Natural killer cell treated with Interleukin-12 subunit alpha and Interleukin-12 subunit beta and Interleukin-15 and Interleukin-18, amount 100 ng/mL, for 72 hours (primary cell): ENCODE measurements around the gene JAKMIP1. TPM values are rescaled to one million over a fixed set of nuclear protein-coding genes. Genes with fewer than 3 reads are reported as not detected.
A peak's percentile ranks its signal among the peaks of the same experiment; 100 is the strongest.

Experiments
- ATAC-seq, 2 donors: fragments of 150-1000 bp; cut with Tn5 transposase in 1 of 2; sonication (Bioruptor Pico), chemical (Tn5 transposase) in 1 of 2; 2 replicates each; pipeline ENCODE4 v1.10.0; 2021
- DNase-seq: peaks from one replicate; pipeline ENCODE4 v3.0.0; 2022; ENCODE audit warnings: low spot score
- H3K27ac Mint-ChIP-seq, 2 donors: 1 replicate in 1 of 2; 2 replicates in 1 of 2; pipeline ENCODE4 v1.8.0; 2022; ENCODE audit warnings: mixed read lengths in 2 of 2, mild to moderate bottlenecking in 1 of 2, moderate library complexity in 1 of 2
- H3K27me3 Mint-ChIP-seq, 2 donors: 1 replicate in 1 of 2; 2 replicates in 1 of 2; pipeline ENCODE4 v1.8.0; 2022; ENCODE audit warnings: mixed read lengths in 2 of 2
- H3K36me3 Mint-ChIP-seq: one replicate; pipeline ENCODE4 v1.8.0; 2022; ENCODE audit warnings: mixed read lengths
- H3K4me1 Mint-ChIP-seq, 2 donors: 1 replicate in 1 of 2; 2 replicates in 1 of 2; pipeline ENCODE4 v1.8.0; 2022; ENCODE audit warnings: low read depth in 2 of 2, mixed read lengths in 2 of 2, mild to moderate bottlenecking in 1 of 2
- H3K4me3 Mint-ChIP-seq: one replicate; pipeline ENCODE4 v1.8.0; 2022; ENCODE audit warnings: mixed read lengths
- H3K9me3 Mint-ChIP-seq: 2 replicates; pipeline ENCODE4 v1.8.0; 2022; ENCODE audit warnings: mixed read lengths
- total RNA-seq, 2 donors: library from RNA; stranded (reverse); gene quantifications; one replicate each; pipeline ENCODE4 v1.2.3, GENCODE V29; 2022

Gene JAKMIP1
- total RNA-seq, 2 donors from 2014 or later = 16.3 to 66.7 TPM

DNA sequence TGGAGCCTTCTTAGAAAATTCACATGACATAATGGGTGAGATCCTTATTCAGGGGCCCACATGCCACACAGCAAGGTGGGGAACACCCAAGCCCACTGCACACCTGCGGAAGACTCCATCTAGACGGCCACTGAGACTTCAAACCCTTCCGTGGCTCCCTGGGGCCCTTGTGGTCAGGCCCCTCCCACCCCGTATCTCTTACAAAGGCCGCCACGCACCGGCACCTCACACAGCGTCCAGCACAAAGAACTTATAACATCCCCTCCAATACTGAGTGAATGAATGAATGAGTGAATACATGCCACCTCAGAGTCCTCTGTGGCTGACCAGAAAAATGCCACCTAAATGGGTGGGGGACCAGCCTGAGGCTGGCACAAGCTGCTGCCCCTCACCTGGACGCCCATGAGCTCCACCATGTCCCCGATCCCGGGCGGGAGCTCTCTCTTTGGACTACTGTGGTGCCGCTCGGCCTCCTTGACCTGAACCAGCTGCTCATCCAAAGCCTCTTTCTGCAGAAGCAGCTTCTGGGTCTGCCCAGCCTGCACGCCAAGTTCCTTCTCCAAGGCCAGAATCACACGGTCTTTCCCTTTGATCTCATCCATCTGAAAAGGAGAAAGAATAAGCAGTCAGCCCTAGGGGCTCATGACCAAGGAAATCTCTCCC is 115.2 kb downstream of the JAKMIP1 start:
- peaks cover 7% of the 10 kb centered on the region for H3K36me3 Mint-ChIP-seq
- H3K27me3 Mint-ChIP-seq = peaks cover 0 to 4% of the 10 kb centered on the region in 2 donors
- peaks cover 0 to 3% of the 10 kb centered on the region in 2 donors for H3K4me1 Mint-ChIP-seq
- no peak overlapping the region for H3K4me3 Mint-ChIP-seq
- H3K27ac Mint-ChIP-seq = no peak overlapping the region
- ATAC-seq (no peak), DNase-seq (no peak)
- no peaks in the 10 kb centered on the region for H3K9me3 Mint-ChIP-seq

GRCh38 chr4:6079965-6080364 is 120.4 kb downstream of the JAKMIP1 start:
- no peak overlapping the region for H3K27ac Mint-ChIP-seq
- peaks cover 0 to 3% of the 10 kb centered on the region in 2 donors for H3K4me1 Mint-ChIP-seq
- no peak for ATAC-seq
- DNase-seq = no peak
- no peaks in the 10 kb centered on the region for H3K9me3 Mint-ChIP-seq
- H3K36me3 Mint-ChIP-seq = peaks cover 21% of the 10 kb centered on the region
- no peak overlapping the region for H3K4me3 Mint-ChIP-seq
- peaks cover 0 to 4% of the 10 kb centered on the region in 2 donors for H3K27me3 Mint-ChIP-seq

DNA sequence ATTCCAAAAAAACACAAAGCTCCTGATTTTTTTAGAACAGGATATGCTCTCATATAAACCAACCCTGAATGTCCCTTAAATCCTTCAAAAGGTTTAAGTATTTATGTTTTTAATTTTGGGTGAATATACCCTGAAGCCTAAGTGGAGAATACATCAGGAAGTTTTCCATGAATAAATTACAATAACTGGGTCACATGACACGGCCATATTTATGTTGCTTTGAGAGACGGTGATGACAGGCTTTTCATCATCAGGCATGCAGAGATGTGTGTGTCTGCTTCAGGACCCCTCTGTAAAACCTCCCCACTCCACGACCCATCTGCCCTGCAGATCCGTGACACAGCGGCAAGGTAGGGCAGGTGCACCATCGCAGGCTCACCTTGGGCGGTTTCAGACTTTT is 121.8 kb downstream of the JAKMIP1 start:
- H3K36me3 Mint-ChIP-seq = peaks cover 25% of the 10 kb centered on the region
- H3K9me3 Mint-ChIP-seq = no peaks in the 10 kb centered on the region
- H3K27ac Mint-ChIP-seq = no peak overlapping the region
- DNase-seq (no peak), ATAC-seq (no peak)
- H3K27me3 Mint-ChIP-seq = peaks cover 0 to 7% of the 10 kb centered on the region in 2 donors
- peaks cover 0 to 3% of the 10 kb centered on the region in 2 donors for H3K4me1 Mint-ChIP-seq
- no peak overlapping the region for H3K4me3 Mint-ChIP-seq

DNA sequence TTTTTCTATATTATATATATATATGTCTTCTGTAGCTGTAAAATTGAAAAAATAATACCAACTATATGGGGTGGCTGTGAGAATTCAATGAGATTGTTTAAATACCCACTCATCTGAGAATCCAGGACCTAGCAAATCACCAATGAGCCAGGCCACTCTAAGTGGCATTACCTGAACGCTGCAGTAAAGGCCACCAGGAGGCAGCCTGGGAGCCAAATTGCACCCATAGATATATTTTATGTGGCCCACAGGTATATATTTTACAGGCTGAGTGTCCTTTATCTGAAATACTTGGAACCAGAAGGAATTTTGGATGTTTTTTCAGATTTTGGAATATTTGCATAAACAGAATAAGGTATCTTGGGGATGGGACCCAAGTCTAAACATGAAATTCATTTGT is 124.0 kb downstream of the JAKMIP1 start:
- peaks cover 0 to 10% of the 10 kb centered on the region in 2 donors for H3K27me3 Mint-ChIP-seq
- no peaks in the 10 kb centered on the region for H3K9me3 Mint-ChIP-seq
- no peak overlapping the region for H3K27ac Mint-ChIP-seq
- no peak overlapping the region for H3K4me3 Mint-ChIP-seq
- ATAC-seq = no peak
- DNase-seq = no peak
- peaks cover 30% of the 10 kb centered on the region for H3K36me3 Mint-ChIP-seq
- H3K4me1 Mint-ChIP-seq = peaks cover 0 to 3% of the 10 kb centered on the region in 2 donors

- DNase-seq (no peak), ATAC-seq (no peak)
- H3K4me3 Mint-ChIP-seq = no peak overlapping the region
- H3K4me1 Mint-ChIP-seq = no peaks in the 10 kb centered on the region
- no peak overlapping the region for H3K27ac Mint-ChIP-seq
- H3K9me3 Mint-ChIP-seq = no peaks in the 10 kb centered on the region
- H3K36me3 Mint-ChIP-seq = peaks cover 23% of the 10 kb centered on the region
- peaks cover 0 to 5% of the 10 kb centered on the region in 2 donors for H3K27me3 Mint-ChIP-seq
These were observed 125.6 kb downstream of the JAKMIP1 start for GRCh38 chr4:6074758-6075157.

DNA sequence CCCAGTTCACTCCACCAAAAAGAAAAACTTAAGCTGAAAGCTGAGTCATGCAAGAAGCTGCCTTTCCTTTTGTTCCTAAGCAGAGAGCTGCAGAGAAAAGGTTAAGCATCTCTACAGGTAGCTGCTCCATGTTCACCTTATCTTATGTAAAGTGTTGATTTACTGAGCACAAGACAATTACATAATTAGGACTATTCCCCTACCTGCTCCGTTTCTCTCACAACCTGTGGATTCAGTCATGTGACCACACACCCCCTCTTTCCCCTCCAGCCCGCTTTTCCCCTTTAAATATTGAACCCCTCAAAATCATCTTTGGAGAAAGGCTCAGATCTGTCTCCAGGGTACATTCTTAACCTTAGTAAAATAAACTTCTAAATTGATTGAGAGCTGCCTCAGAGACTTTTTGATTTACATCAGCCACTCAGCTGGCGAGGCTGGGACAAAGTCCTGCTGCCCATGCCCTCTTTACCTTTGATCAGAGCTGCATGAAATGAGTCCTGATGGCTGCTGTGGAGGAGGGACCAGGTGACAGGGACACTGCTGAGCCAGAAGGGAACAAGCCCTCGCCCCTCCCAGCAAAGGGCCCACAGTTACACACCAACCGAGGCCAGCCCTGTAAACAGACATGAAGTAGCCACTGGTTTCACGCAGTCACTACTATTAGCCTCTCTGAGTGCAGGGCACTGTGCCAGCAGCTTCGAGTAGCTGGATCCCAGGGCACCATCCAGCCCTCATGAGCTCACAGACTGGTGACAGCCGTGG is 128.2 kb downstream of the JAKMIP1 start:
- DNase-seq (no peak), ATAC-seq (no peak)
- Mint-ChIP-seq H3K4me1 (no peaks in the 10 kb centered on the region), H3K9me3 (no peaks in the 10 kb centered on the region), H3K27me3 (peaks cover 0 to 11% of the 10 kb centered on the region in 2 donors), H3K4me3 (no peak overlapping the region), H3K27ac (no peak overlapping the region), H3K36me3 (peaks cover 11% of the 10 kb centered on the region)

- Mint-ChIP-seq H3K27me3 (peaks cover 0 to 11% of the 10 kb centered on the region in 2 donors), H3K4me3 (no peak overlapping the region), H3K27ac (no peak overlapping the region), H3K36me3 (peaks cover 11% of the 10 kb centered on the region), H3K9me3 (no peaks in the 10 kb centered on the region), H3K4me1 (no peaks in the 10 kb centered on the region)
- DNase-seq (no peak), ATAC-seq (peak in 1 of 2 donors; percentile 45)
These were observed 129.0 kb downstream of the JAKMIP1 start for GRCh38 chr4:6071191-6071958.

- ATAC-seq (no peak), DNase-seq (no peak)
- H3K9me3 Mint-ChIP-seq = no peaks in the 10 kb centered on the region
- no peak overlapping the region for H3K4me3 Mint-ChIP-seq
- peaks cover 0 to 11% of the 10 kb centered on the region in 2 donors for H3K27me3 Mint-ChIP-seq
- no peaks in the 10 kb centered on the region for H3K4me1 Mint-ChIP-seq
- H3K36me3 Mint-ChIP-seq = peaks cover 10% of the 10 kb centered on the region
- H3K27ac Mint-ChIP-seq = no peak overlapping the region
These were observed 130.3 kb downstream of the JAKMIP1 start for GRCh38 chr4:6069845-6070709.

DNA sequence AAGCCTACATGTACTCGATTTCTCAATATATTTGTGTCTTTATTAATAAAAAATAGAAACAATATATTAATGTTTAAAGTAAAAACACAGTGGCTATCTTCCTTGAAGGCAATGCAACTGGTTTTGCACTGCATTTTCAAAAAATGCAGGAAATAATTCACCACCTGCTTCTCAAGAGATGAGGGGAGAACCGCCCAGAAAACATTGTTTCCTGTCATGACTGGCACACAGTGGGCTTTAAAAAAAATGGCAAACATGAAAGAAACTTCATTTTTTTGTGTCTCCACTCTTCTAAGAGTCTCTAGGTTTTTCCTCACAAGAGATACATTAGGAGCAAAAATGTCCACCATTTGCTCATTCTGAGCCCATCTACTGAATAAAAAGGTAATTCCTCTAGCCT is 131.4 kb downstream of the JAKMIP1 start:
- Mint-ChIP-seq H3K4me1 (no peaks in the 10 kb centered on the region), H3K27me3 (peaks cover 0 to 9% of the 10 kb centered on the region in 2 donors), H3K9me3 (no peaks in the 10 kb centered on the region), H3K27ac (no peak overlapping the region), H3K36me3 (peaks cover 4% of the 10 kb centered on the region), H3K4me3 (no peak overlapping the region)
- no peak for DNase-seq
- ATAC-seq = no peak

GRCh38 chr4:6065934-6066590 is 134.3 kb downstream of the JAKMIP1 start:
- H3K4me3 Mint-ChIP-seq = no peak overlapping the region
- H3K27me3 Mint-ChIP-seq = peaks cover 0 to 6% of the 10 kb centered on the region in 2 donors
- H3K4me1 Mint-ChIP-seq = peaks cover 0 to 5% of the 10 kb centered on the region in 2 donors
- H3K36me3 Mint-ChIP-seq = no peaks in the 10 kb centered on the region
- no peak overlapping the region for H3K27ac Mint-ChIP-seq
- DNase-seq (no peak), ATAC-seq (no peak)
- H3K9me3 Mint-ChIP-seq = no peaks in the 10 kb centered on the region

- no peak for DNase-seq
- Mint-ChIP-seq H3K4me1 (peaks cover 0 to 5% of the 10 kb centered on the region in 2 donors), H3K27ac (no peak overlapping the region), H3K4me3 (no peak overlapping the region), H3K9me3 (peaks cover 2% of the 10 kb centered on the region), H3K27me3 (peaks cover 0 to 6% of the 10 kb centered on the region in 2 donors), H3K36me3 (peaks cover 7% of the 10 kb centered on the region)
- ATAC-seq = no peak
These were observed 135.2 kb downstream of the JAKMIP1 start for GRCh38 chr4:6065166-6065565.

DNA sequence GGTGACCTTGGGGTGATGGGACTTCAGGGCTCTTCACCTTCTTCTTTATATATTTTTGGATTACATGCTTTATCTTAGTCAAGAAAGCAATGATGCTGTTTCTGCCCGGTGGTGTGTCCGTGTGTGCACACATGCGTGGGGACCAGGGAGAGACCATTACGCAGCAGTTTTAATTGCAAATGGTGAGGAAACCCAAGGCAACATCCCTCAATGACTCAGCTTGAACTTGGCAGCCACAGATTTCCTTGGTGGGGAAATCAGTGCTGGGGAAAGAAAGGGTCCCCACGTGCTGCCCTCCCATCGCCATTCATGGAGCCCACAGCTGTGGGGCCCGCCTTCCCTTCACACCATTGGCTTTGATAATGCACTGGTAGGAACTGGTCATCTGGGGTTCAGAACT is 136.0 kb downstream of the JAKMIP1 start:
- H3K4me3 Mint-ChIP-seq = no peak overlapping the region
- DNase-seq (no peak), ATAC-seq (no peak)
- peaks cover 0 to 6% of the 10 kb centered on the region in 2 donors for H3K27me3 Mint-ChIP-seq
- peaks cover 2% of the 10 kb centered on the region for H3K9me3 Mint-ChIP-seq
- peaks cover 11% of the 10 kb centered on the region for H3K36me3 Mint-ChIP-seq
- no peak overlapping the region for H3K27ac Mint-ChIP-seq
- H3K4me1 Mint-ChIP-seq = peaks cover 0 to 5% of the 10 kb centered on the region in 2 donors

- ATAC-seq = no peak
- Mint-ChIP-seq H3K9me3 (peaks cover 2% of the 10 kb centered on the region), H3K4me3 (no peak overlapping the region), H3K36me3 (peaks cover 12% of the 10 kb centered on the region), H3K4me1 (peaks cover 0 to 5% of the 10 kb centered on the region in 2 donors), H3K27me3 (peaks cover 0 to 6% of the 10 kb centered on the region in 2 donors), H3K27ac (no peak overlapping the region)
- no peak for DNase-seq
These were observed 136.7 kb downstream of the JAKMIP1 start for GRCh38 chr4:6063684-6064083.
